GM21390 (cell line): Measurements from ENCODE around the gene ADAMTS2.

Experiments used
- ATAC-seq: cut with Tn5 transposase; IDR thresholded peaks from one replicate; pipeline ENCODE4 v1.9.1; 2021; ENCODE audit not compliant: unreplicated experiment

ADAMTS2 gene

DNA sequence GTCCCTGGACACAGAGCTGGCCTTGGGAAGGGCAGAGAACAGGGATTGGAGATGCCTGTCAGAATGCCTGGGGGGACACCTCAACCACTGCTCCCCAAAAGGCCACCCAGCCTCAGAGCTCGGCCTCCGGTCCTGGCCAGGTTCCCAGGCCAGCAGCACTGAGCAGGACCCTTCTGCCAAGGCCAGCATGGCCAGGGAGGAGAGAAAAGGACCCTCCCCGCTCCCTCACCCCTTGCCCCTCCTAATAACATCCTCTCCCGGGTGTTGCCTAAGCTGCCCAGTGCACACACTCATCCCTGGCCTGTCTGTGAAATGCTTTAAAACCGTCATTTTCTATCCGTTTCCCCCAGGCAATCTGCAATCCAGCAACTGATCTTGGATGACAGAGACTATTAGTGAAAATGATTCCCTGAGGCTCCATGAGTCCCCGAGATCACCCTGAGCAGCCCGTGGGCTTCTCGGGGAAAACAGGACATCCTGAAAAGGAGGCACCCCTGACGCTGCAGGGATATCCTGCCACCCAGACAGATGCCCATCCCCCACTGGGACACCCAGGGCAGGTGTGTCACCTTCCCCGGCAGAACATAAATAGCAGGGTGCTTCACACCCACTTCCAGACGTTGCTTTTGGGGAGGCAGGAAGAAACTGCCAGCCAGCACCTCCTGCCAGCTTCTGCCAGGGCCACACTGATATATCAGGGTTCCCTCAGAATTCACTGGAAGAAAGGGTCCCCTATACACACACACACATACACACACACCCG, 75.3 kb downstream of the ADAMTS2 start:
- ATAC-seq, result no peak

DNA sequence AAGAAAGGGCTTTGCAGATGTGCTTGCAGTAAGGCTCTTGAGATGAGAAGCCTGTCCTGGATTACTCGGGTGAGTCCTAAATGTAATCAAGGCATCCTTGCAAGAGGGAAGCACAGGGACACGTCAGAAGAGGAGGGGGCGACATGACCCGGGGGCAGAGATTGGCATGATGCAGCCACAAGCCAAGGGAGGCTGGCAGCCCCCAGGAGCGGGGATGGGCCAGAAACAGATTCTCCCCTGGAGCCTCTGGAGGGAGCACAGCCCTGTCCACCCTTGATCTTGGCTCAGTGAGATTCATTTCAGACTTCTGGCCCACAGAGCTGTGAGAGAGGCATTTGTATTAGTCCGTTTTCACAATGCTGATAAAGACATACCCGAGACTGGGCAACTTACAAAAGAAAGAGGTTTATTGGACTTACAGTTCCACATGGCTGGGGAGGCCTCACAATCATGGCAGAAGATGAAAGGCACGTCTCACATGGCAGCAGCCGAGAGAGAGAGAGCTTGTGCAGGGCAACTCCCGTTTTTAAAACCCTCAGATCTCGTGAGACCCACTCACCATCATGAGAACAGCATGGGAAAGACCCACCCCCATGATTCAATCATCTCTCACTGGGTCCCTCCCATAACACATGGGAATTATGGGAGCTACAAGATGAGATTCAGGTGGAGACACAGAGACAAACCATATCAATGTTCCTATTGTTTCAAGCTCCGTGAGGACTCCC, 76.1 kb downstream of the ADAMTS2 start:
- no peak for ATAC-seq

DNA sequence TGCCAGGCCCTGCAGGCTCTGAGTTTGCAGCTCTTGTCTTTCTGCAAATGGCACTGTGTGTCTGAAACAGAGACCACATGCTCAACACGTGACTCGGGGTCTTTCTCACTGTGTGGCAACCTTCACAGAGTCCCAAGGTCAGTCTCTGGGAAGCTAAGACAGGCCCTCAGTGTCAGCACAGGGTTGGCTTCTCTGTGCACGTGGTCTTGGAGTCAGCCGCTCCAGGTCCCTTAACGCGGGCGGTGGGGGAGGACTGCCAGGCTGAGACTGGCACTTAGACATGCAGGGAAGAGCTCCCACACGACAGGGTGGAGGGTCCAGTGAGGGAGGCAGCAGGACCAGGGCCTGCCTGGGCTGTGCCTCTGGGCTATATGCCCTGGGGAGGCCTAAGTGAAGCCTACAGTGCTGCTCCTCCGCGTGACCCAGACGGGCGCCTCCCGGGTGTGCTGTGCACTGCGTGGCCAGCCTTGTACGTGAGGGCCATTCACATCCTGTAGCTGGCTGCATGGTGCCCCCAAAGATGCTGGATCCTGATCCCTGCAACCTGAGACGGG, 76.8 kb downstream of the ADAMTS2 start:
- ATAC-seq, result no peak

DNA sequence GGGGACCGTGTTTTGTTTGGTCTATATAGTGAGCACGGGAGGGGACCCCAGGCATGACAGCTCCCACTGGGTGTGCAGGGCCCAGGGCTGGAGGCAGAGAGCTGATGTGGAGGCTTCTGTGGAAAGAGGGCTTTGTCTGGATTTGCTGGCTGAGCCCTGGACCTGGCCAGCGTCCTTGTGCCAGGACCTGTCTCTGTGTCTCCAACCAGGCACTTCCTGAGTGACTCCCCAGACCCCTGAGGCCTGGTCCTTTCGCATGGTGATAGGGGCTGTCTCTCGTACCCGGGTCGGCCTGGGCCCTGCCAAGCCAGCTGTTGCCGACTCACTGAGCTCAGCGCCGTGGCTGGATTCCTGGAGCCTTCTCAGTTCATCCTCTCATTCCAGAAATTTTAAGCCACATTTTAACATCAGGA, 77.6 kb downstream of the ADAMTS2 start:
- no peak for ATAC-seq

- ATAC-seq, result no peak
Measured at GRCh38 chr5:179267071-179267670, 78.1 kb downstream of the ADAMTS2 start.

- no peak for ATAC-seq
Measured at GRCh38 chr5:179266291-179267070, 78.8 kb downstream of the ADAMTS2 start.

DNA sequence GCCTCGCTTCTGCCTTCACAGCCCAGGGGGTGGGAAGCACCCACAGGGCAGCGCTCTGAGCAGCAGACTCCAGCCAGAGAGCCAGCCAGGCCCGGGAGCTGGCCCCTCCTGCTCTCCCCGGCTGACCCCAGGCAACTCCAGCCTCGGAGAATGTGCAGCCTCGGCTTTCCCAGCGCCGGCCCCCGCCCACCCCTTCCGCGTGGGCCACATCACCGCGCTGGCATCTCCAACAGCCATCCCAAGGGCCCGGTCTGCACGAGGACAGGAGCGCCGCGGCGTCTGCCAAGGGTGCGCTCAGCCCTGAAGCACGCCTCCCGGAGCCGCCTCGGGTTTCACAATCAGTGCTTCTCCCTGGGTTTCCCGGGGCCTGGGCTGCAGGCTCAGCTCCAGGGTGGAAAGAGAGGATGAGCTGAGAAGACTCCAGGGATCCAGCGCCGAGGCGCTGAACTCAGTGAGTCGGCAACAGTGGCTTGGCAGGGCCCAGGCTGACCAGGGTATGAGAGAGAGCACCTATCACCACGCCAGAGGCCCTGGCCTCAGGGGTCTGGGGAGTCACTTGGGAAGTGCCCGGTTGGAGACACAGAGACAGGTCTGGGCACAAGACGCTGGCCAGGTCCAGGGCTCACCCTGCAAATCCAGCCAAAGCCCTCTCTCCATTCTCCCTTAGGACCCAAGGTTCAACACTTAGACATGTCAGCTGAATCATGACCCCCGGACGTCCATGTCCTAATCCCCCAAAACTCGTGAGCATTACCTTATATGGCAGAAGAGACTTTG, 79.6 kb downstream of the ADAMTS2 start:
- ATAC-seq, result no peak

DNA sequence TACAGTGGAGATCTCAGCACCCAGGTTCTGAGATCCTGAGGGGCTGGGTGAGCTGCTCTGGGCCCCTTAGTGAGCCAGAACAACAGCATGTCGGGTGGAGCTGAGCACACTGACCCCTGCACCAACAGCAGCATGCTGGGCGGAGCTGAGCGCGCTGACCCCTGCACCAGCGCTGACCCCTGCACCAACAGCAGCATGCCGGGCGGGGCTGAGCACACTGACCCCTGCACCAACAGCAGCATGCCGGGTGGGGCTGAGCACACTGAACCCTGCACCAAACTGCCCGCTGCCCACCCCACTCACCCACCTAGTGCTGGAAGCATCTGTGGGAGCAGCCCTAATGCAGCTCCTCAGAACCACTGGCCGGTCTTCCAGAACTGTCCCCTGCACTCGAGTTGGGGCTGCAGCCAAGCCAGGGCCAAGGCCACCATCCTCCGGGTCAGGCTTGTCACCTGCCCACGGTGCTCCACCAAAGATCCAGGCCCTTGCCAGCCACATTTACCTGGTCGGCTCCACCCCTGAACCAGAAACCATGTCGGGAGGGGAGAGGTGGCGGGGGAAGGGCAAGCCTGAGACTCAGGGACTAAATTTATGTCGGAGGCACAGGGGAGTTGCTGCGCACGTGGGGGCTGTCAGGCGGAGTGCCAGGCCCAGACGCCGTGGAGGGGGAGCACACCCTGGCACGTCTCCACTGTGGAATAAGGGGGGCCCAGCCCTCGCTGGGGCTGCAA, 80.3 kb downstream of the ADAMTS2 start:
- no peak for ATAC-seq

GRCh38 chr5:179264053-179264782, 81.0 kb downstream of the ADAMTS2 start:
- ATAC-seq, result no peak

DNA sequence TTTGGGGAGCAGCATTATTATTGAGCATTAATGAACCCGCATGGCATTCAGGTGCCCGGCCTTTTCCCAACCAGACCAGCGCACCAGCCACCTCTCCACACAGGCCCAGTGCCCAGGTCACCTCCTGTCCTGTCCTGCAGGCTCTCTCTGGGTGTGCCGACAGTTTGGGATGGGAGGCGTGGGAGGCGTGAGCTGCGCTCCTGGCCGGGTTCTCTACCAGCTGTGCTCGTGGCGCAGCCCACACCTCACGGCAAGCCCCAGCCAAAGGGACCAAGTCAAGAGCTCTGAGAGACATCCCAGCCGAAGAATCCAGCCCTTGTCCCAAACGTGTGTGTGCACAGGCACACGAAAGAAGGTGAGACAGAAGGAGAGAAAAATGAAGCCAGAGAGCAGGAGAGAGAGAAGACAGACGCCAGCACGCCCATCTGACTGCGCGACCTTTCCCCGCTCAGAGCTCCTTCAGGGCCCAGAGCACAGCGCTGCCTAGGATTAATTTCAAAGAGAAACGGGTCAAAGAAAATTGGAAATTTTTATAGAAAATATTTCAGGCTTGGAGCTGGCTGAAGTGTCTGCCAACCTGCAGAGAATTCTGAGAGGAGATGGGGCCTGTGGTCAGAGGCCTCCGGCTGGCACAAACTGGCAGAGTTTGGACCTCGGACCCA, 81.7 kb downstream of the ADAMTS2 start:
- ATAC-seq, result no peak

DNA sequence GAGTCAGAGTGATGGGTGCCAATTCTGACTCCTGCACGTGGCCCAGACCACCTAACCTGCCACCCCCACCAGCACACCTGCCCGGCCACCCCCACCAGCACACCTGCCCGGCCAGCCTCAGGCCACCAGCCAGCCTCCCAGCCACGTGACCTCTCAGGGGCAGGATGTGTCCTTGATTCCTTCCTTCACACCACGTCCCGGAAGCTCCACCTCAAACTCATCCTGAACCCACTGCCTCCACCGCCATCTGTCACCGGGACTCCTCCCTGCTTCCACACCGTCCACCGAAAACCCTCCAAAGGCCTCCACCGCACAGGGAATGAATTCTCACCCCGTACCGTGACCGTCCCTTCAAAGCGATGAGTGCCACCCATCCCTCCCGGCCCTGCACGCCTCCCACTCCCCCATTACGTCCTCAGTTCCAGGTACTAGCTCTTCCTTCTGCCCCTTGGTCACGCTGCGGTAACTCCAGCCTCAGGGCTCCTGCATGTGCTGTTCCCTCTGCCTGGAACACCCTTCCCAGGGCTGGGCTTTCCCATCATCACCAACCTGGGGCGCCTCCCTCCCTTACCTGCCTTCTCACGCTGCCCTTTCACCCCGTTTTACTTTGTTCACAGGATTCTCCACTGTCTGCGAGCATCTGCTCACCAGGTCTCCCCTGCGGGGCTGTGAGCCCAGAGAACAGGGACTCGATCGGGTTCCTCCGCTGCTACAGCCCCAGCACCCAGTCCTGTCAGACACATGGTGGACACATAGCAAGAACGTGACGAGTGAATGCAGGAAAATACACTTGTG, 82.9 kb downstream of the ADAMTS2 start:
- no peak for ATAC-seq

- no peak for ATAC-seq
Measured at GRCh38 chr5:179261301-179262125, 83.7 kb downstream of the ADAMTS2 start.

- no peak for ATAC-seq
Measured at GRCh38 chr5:179260324-179261070, 84.8 kb downstream of the ADAMTS2 start.

- ATAC-seq, result no peak
Measured at GRCh38 chr5:179259731-179260323, 85.4 kb downstream of the ADAMTS2 start.

- ATAC-seq, result no peak
Measured at GRCh38 chr5:179258922-179259730, 86.1 kb downstream of the ADAMTS2 start.
